ENCODE data around the gene TLL2. TPM values are rescaled to one million over a fixed set of nuclear protein-coding genes. Genes with fewer than 3 reads are reported as not detected.

Gene TLL2
- total RNA-seq, 1 experiment from 2014 or later: 0.11 TPM

DNA sequence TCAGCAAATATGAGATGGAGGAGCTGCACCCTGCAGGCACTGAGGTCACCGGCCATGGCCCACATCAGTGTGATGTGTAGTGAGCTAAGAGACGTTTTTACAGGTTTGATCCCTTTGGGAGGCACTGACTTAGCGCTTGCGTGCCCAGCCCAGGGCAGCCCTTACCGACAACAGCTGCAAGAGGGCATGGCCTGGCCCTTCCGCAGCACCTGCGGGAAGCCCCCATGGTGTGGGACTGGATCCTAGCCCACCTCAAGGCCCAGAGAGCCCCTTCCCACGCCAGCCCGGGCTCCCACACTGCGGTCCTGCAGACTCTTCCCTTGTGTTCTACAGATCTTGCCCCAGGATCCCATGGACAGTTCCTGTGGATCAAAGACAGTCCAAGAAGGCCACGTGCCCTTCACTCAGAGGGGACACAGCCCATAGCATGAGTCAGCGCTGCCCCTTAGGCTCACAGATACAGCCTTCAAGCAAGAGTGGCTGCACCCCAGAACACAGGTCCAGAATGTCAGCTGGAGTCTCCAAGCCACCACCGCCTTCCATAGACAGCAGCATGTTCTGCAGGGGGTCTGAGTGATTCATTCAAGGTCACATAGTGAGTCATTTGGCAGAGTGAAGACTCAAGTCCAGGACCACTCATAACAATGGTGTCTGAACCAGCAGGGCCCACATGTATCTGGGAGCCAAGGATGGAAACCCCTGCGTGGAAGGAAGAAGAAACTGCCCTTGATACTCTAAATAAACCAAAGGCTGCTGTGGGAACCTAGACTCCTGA is 25.4 kb downstream of the TLL2 start:
- DNase-seq (ENCODE audit: low spot score): no peak
- Histone ChIP-seq H3K36me3 (ENCODE audit: insufficient read depth, low read length, poor library complexity, severe bottlenecking) (no peaks in the 10 kb centered on the region), H3K27me3 (replicated peaks; ENCODE audit: insufficient read depth, low read depth, low read length, poor library complexity) (peaks cover 12% of the 10 kb centered on the region), H3K4me1 (ENCODE audit: insufficient read depth, low read length, poor library complexity, severe bottlenecking) (no peaks in the 10 kb centered on the region), H3K9me3 (ENCODE audit: low read depth, low read length, poor library complexity, severe bottlenecking) (no peaks in the 10 kb centered on the region), H3K4me3 (ENCODE audit: low read depth, low read length, poor library complexity, severe bottlenecking) (no peak overlapping the region), H3K27ac (ENCODE audit: low read depth, low read length, poor library complexity, severe bottlenecking) (no peak overlapping the region)
- ChIA-PET CTCF (no interaction called here), POLR2A (ENCODE audit: low non-redundant PET) (no interaction called here)
- no TSS peak for BruUV-seq (replicated peaks)
- TF ChIP-seq, protein P1, sequence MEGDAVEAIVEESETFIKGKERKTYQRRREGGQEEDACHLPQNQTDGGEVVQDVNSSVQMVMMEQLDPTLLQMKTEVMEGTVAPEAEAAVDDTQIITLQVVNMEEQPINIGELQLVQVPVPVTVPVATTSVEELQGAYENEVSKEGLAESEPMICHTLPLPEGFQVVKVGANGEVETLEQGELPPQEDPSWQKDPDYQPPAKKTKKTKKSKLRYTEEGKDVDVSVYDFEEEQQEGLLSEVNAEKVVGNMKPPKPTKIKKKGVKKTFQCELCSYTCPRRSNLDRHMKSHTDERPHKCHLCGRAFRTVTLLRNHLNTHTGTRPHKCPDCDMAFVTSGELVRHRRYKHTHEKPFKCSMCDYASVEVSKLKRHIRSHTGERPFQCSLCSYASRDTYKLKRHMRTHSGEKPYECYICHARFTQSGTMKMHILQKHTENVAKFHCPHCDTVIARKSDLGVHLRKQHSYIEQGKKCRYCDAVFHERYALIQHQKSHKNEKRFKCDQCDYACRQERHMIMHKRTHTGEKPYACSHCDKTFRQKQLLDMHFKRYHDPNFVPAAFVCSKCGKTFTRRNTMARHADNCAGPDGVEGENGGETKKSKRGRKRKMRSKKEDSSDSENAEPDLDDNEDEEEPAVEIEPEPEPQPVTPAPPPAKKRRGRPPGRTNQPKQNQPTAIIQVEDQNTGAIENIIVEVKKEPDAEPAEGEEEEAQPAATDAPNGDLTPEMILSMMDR (conservative IDR thresholded peaks at IDR 0.05; ENCODE audit: low read depth, low read length): no peak
- TF ChIP-seq EZH2 (IDR thresholded peaks at IDR 0.05; ENCODE audit: borderline replicate concordance, low read depth, low read length, poor library complexity, severe bottlenecking): no peak
- intact Hi-C loops (cut with micrococcal nuclease; ENCODE audit: unreplicated experiment): no loop called here

DNA sequence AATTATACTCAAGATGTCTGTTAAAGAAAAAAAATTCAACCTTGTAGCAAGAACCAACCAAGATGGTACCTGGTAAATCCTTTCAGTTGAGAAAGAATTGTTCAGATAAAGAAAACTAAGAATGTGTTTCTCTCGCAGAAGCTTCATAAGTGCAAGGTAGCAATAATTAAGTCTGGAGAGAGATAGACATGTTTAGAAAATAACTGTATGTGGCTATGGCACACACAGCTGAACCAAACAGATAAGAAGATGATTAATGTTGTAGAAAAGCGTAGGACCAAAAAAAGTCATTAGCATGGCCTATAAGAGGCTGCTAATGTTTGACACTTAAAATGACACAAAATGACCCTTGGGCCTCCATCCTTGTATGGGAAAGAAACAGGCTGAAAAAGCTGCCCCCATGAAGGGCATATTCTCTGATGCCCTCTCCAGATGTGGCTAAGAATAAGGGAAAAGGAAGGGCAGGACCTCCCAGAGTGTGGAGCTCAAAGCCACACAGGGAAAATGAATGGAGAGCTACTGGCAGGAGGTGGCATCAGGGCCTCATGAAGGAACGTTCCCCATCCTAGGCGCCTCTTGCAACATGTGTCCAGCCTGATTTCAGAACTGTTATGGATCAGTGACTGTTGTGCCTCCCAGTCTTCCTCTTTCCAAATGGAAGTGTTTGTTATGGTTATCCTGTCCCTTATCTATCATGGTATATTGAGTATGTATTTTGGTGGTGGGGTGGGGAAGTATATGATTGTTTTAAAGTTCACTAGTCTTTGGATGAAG is 30.7 kb downstream of the TLL2 start:
- no peak for DNase-seq (ENCODE audit: low spot score)
- Histone ChIP-seq H3K4me1 (ENCODE audit: insufficient read depth, low read length, poor library complexity, severe bottlenecking) (no peaks in the 10 kb centered on the region), H3K27me3 (replicated peaks; ENCODE audit: insufficient read depth, low read depth, low read length, poor library complexity) (peaks cover 19% of the 10 kb centered on the region), H3K9me3 (ENCODE audit: low read depth, low read length, poor library complexity, severe bottlenecking) (no peaks in the 10 kb centered on the region), H3K4me3 (ENCODE audit: low read depth, low read length, poor library complexity, severe bottlenecking) (no peak overlapping the region), H3K36me3 (ENCODE audit: insufficient read depth, low read length, poor library complexity, severe bottlenecking) (no peaks in the 10 kb centered on the region), H3K27ac (ENCODE audit: low read depth, low read length, poor library complexity, severe bottlenecking) (no peak overlapping the region)
- POLR2A ChIA-PET (ENCODE audit: low non-redundant PET): no interaction called here
- no TSS peak for BruUV-seq (replicated peaks)
- intact Hi-C loops (cut with micrococcal nuclease; ENCODE audit: unreplicated experiment): no loop called here
- CTCF ChIA-PET: no interaction called here
- TF ChIP-seq, protein P1 (conservative IDR thresholded peaks at IDR 0.05; ENCODE audit: low read depth, low read length): no peak
- no peak for TF ChIP-seq EZH2 (IDR thresholded peaks at IDR 0.05; ENCODE audit: borderline replicate concordance, low read depth, low read length, poor library complexity, severe bottlenecking)

DNA sequence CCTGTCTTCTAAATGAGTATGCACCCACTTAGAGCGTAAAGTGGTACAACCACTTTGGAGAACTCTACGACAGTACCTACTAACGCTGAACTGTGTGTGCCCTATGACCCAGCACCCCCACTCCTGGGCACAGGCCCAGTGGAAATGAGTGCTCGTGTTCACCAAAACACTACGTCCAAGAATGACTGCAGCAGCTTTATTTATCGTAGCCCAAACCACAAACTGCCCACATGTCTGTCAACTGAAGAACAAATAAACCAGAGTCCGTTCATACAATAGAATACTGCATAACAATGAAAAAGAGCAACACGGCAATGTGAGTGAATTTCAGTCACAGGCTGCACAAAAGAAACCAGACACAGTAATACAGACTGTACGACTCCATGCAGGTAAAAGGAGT is 35.4 kb downstream of the TLL2 start:
- BruUV-seq (replicated peaks): no TSS peak
- ChIA-PET POLR2A (ENCODE audit: low non-redundant PET) (no interaction called here), CTCF (no interaction called here)
- peaks cover 10% of the 10 kb centered on the region for H3K27me3 ChIP-seq (replicated peaks; ENCODE audit: insufficient read depth, low read depth, low read length, poor library complexity)
- TF ChIP-seq, protein P1 (conservative IDR thresholded peaks at IDR 0.05; ENCODE audit: low read depth, low read length): no peak
- no peak for TF ChIP-seq EZH2 (IDR thresholded peaks at IDR 0.05; ENCODE audit: borderline replicate concordance, low read depth, low read length, poor library complexity, severe bottlenecking)
- H3K27ac ChIP-seq (ENCODE audit: low read depth, low read length, poor library complexity, severe bottlenecking): no peak overlapping the region
- H3K4me1 ChIP-seq (ENCODE audit: insufficient read depth, low read length, poor library complexity, severe bottlenecking): peaks cover 6% of the 10 kb centered on the region
- intact Hi-C loops (cut with micrococcal nuclease; ENCODE audit: unreplicated experiment): no loop called here
- no peak overlapping the region for H3K4me3 ChIP-seq (ENCODE audit: low read depth, low read length, poor library complexity, severe bottlenecking)
- no peaks in the 10 kb centered on the region for H3K36me3 ChIP-seq (ENCODE audit: insufficient read depth, low read length, poor library complexity, severe bottlenecking)
- no peak for DNase-seq (ENCODE audit: low spot score)
- H3K9me3 ChIP-seq (ENCODE audit: low read depth, low read length, poor library complexity, severe bottlenecking): no peaks in the 10 kb centered on the region
